PFSK-1 (cell line): Measurements from ENCODE around the gene RHO.

Source experiments
- FOXP2 ChIP-seq: optimal IDR thresholded peaks from 2 replicates; pipeline ENCODE3; 2011; ENCODE audit warnings: borderline replicate concordance, control low read depth, inconsistent platforms; ENCODE audit not compliant: insufficient read depth; ENCODE audit errors: extremely low read length, extremely low read depth
- POLR2AphosphoS5 ChIP-seq: IDR thresholded peaks from 2 replicates; pipeline ENCODE4 v1.6.1; 2012; ENCODE audit warnings: low read depth, mild to moderate bottlenecking, control low read depth, low read length, moderate library complexity
- REST ChIP-seq, 2 experiments: IDR thresholded peaks; 2 replicates each; pipeline versions ENCODE4 v1.6.1 to v1.8.0; 2011 to 2012; ENCODE audit warnings: low read depth in 2 of 2, low read length in 2 of 2, control low read depth in 1 of 2, inconsistent platforms in 1 of 2, mild to moderate bottlenecking in 1 of 2, moderate library complexity in 1 of 2; ENCODE audit not compliant: insufficient read depth in 1 of 2
- SIN3A ChIP-seq: IDR thresholded peaks from 2 replicates; pipeline ENCODE4 v1.6.1; 2012; ENCODE audit warnings: mild to moderate bottlenecking, low read length, moderate library complexity, borderline replicate concordance; ENCODE audit not compliant: insufficient read depth
- TAF1 ChIP-seq: IDR thresholded peaks from 2 replicates; pipeline ENCODE4 v1.6.1; 2012; ENCODE audit warnings: low read length, control low read depth, borderline replicate concordance; ENCODE audit not compliant: insufficient read depth

RHO gene

GRCh38 chr3:129581623-129582022, 53.2 kb downstream of the RHO start:
- no peak for TF ChIP-seq FOXP2
- TF ChIP-seq SIN3A, result no peak
- TF ChIP-seq TAF1, result no peak
- no peak for TF ChIP-seq REST (IDR thresholded peaks at IDR 0.05; ENCODE audit: insufficient read depth in 1 of 2, low read depth in 2 of 2, low read length in 2 of 2)
- no peak for TF ChIP-seq POLR2AphosphoS5

- TF ChIP-seq FOXP2, result no peak
- no peak for TF ChIP-seq POLR2AphosphoS5
- no peak for TF ChIP-seq SIN3A
- no peak for TF ChIP-seq TAF1
- TF ChIP-seq REST (IDR thresholded peaks at IDR 0.05; ENCODE audit: insufficient read depth in 1 of 2, low read depth in 2 of 2, low read length in 2 of 2), result no peak
Measured at GRCh38 chr3:129582799-129583198, 54.4 kb downstream of the RHO start.

DNA sequence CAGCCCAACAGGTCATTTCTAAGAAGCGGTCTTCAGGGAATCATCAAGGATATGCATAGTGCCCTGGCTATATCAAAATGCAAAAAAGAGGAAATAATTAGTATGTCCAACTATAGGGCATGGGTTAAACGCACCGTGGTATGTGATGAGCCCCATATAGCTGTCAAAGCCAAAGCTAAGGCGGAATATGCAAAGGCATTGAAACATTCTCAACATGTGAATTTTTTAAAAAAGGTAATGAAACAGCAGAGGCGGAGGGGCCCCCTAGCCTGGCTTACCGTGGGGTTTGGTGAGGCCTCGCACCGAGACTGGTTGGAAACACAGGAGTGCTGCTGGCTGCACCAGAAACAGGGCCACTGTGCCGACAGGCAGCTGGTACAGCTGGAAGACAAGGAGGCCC, 54.9 kb downstream of the RHO start:
- TF ChIP-seq FOXP2 (no peak), POLR2AphosphoS5 (no peak), REST (IDR thresholded peaks at IDR 0.05; ENCODE audit: insufficient read depth in 1 of 2, low read depth in 2 of 2, low read length in 2 of 2) (no peak), TAF1 (no peak), SIN3A (no peak)

DNA sequence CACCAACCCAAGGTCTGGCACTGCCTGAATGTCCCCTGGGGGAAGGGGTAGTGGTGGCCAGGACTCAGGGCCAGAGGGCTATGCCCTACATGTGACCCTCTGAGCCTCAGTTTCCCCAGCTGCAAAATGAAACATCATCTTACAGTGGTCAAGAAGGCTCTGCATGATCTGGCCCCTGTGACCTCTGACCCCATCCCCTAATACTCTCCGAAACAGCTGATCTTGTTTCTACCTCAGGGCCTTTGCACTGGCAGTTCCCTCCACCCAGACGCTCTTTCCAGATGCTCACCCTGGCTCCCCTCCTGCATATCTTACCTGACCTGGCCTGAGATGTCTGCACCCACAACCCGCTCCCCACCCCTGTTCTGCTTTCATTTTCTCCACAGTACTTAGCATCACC, 56.2 kb downstream of the RHO start:
- TF ChIP-seq TAF1 (no peak), FOXP2 (no peak), REST (IDR thresholded peaks at IDR 0.05; ENCODE audit: insufficient read depth in 1 of 2, low read depth in 2 of 2, low read length in 2 of 2) (no peak), POLR2AphosphoS5 (no peak), SIN3A (no peak)
